HUES6 (cell line): ENCODE results near the gene GAB2.

Experiments used
- H3K27ac ChIP-seq: 2 replicates; pipeline ENCODE4 v1.7.0; 2013; ENCODE audit warnings: low read depth, mild to moderate bottlenecking, low read length, inconsistent platforms
- H3K27me3 ChIP-seq: 2 replicates; pipeline ENCODE4 v1.6.1; 2013; ENCODE audit warnings: low read length; ENCODE audit not compliant: control insufficient read depth, insufficient read depth
- H3K36me3 ChIP-seq: 2 replicates; pipeline ENCODE4 v1.6.1; 2013; ENCODE audit warnings: low read length; ENCODE audit not compliant: control insufficient read depth, insufficient read depth
- H3K4me1 ChIP-seq: 2 replicates; pipeline ENCODE4 v1.6.1; 2013; ENCODE audit warnings: low read length; ENCODE audit not compliant: control insufficient read depth, insufficient read depth
- H3K4me3 ChIP-seq: 2 replicates; pipeline ENCODE4 v1.5.1; 2013; ENCODE audit warnings: low read depth, low read length
- H3K9ac ChIP-seq: one replicate; pipeline ENCODE4 v1.6.1; 2013; ENCODE audit warnings: mild to moderate bottlenecking, low read length
- H3K9me3 ChIP-seq: 2 replicates; pipeline ENCODE4 v1.6.1; 2013; ENCODE audit warnings: low read depth, low read length; ENCODE audit not compliant: control insufficient read depth, insufficient read depth

Gene GAB2

DNA sequence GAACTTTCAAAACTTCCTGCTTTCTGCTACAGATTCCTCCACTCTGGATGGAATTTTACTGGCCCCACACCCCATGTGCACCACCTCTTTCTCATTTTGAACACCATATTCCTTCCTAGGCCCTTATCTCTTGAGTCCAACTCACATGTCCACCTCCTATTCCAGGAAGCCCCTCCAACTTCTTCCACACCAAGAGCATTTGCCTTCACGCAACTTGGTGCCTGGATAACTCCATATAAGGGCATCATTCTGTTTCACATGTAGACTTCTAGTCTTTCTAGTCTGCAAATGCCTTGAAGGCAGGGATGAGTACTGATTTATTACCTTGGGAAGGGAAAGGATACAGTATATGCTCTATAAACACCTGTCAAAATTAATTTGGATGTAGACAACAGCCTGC, 17.5 kb downstream of the GAB2 start:
- Histone ChIP-seq H3K4me3 (no peak overlapping the region), H3K27me3 (no peaks in the 10 kb centered on the region), H3K9ac (no peak overlapping the region), H3K27ac (no peak overlapping the region), H3K4me1 (peaks cover 24% of the 10 kb centered on the region), H3K36me3 (no peaks in the 10 kb centered on the region), H3K9me3 (peaks cover 2% of the 10 kb centered on the region; the same call in 1 of the 2 replicates)

DNA sequence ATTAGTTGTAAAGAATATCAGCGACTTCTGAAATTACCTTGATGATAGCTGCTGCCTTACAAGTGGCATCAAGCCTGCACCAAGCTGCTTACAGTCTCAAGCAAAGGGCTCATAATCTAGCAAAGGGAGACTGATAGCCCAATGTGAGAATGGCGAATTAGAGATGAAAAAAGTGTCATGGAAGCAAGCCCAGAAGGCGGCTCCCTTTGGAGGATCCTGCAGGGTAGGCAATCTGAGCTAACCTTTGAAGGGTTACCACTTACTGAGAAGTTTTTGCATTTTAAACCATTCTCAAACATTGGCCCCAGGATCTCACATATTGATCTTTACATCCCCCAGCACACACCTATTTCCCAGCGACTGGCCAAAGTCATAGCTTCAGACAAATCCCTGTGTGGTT, 18.5 kb downstream of the GAB2 start:
- Histone ChIP-seq H3K36me3 (no peaks in the 10 kb centered on the region), H3K27ac (no peak overlapping the region), H3K4me3 (no peak overlapping the region), H3K27me3 (no peaks in the 10 kb centered on the region), H3K4me1 (peaks cover 24% of the 10 kb centered on the region), H3K9ac (no peak overlapping the region), H3K9me3 (peaks cover 2% of the 10 kb centered on the region; the same call in 1 of the 2 replicates)

DNA sequence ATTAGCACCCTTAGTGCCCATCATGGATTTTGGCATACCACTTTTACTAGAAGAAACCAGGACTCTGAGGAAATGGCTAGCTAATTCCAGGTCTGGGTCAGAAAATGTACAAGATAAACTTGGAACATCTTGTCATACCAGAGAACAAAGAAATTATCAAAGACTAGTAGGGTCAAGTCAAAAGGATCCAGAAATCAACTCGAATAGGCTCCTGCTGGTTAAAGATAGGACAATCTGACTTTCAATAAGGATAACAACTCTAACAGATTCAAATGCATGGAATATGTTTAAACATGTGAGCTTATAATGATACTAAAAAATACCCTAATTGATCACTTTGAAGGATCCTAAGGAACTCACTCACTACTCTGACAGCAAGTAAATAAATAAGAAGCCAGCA, 18.9 kb downstream of the GAB2 start:
- Histone ChIP-seq H3K4me1 (peaks cover 24% of the 10 kb centered on the region), H3K27ac (no peak overlapping the region), H3K36me3 (no peaks in the 10 kb centered on the region), H3K9ac (no peak overlapping the region), H3K9me3 (peaks cover 2% of the 10 kb centered on the region; the same call in 1 of the 2 replicates), H3K27me3 (no peaks in the 10 kb centered on the region), H3K4me3 (no peak overlapping the region)

DNA sequence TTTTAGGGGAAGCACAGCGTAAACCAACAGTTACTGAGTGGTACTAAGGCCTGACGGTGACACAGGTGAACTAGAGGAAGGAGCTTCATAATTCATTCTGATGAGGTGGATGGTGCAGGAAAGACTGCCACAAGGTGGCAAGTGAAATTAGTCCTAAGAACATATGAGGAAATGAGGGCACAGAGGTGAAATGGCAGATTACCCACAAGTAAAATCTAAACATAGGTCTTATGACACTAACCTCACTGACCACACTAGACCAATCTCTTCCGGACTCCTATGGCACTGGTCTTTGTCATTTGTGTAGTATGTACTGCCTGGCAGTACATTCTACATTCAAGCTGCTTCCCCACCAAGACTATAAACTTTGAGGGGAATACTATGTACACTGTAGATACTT, 20.2 kb downstream of the GAB2 start:
- no peak overlapping the region for H3K9ac ChIP-seq
- H3K27me3 ChIP-seq, result no peaks in the 10 kb centered on the region
- H3K9me3 ChIP-seq, result no peaks in the 10 kb centered on the region
- H3K4me1 ChIP-seq, result peaks cover 27% of the 10 kb centered on the region
- H3K4me3 ChIP-seq, result no peak overlapping the region
- no peak overlapping the region for H3K27ac ChIP-seq
- no peaks in the 10 kb centered on the region for H3K36me3 ChIP-seq

DNA sequence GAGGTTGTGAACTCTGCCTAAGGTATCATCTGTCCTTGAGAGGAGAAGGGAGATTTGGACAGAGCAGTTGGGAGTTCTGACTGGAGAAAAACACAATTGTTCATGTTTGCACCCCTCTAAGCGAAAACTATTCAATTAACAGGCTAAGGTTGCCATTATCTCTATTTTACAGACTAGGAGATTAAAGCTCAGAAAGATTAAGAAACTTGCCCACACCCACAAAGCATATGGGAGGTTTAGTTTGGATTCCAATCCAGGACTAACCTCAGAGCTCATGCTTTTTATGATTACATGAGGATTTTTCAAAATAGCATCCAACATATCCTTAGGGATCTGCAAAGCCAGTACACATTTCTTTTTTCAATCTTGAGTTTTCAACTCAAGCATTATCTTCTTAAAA, 22.0 kb downstream of the GAB2 start:
- H3K9me3 ChIP-seq, result no peaks in the 10 kb centered on the region
- no peaks in the 10 kb centered on the region for H3K36me3 ChIP-seq
- no peak overlapping the region for H3K27ac ChIP-seq
- H3K4me1 ChIP-seq, result peaks cover 24% of the 10 kb centered on the region
- no peaks in the 10 kb centered on the region for H3K27me3 ChIP-seq
- no peak overlapping the region for H3K9ac ChIP-seq
- no peak overlapping the region for H3K4me3 ChIP-seq

DNA sequence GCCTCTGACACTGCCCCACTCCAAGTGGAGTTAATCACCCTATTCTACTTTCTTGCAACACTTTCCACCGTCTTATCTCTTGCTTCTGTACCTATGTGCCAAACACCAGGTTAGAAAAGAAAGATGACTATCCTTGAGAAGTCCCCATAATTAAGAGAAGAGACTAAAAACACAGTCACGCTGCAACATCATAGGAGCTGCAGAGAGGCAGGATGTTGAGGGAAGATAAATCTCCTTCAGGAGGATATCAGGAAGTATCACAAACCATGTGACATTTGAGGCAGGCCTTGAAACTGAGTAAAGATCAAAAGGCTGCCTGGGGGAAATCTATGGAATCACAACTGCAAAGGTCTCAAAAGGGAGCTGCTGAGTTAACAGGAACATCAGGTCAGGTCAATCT, 24.8 kb downstream of the GAB2 start:
- Histone ChIP-seq H3K36me3 (no peaks in the 10 kb centered on the region), H3K9ac (no peak overlapping the region), H3K9me3 (no peaks in the 10 kb centered on the region), H3K4me3 (no peak overlapping the region), H3K27me3 (no peaks in the 10 kb centered on the region), H3K27ac (no peak overlapping the region), H3K4me1 (peaks cover 3% of the 10 kb centered on the region; the same call in 1 of the 2 replicates)

DNA sequence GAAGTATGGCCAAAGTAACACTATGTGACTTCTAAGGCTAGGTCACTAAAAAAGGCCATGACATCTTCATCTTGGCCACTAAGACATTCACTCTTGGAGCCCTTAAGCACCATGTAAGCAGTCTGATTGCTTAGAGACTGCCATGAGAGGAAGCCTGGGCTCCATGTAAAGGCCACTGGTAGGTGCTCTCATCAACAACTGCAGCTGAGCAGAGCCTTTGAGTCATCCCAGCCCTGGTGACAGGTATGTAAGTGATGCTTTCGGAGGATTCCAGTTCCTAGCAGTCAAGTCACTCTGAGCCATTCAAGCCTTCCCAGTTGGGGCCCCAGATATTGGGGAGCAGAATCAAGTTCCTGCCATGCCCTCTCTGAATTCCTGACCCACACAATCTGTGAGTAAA, 26.2 kb downstream of the GAB2 start:
- H3K27ac ChIP-seq, result no peak overlapping the region
- H3K9ac ChIP-seq, result no peak overlapping the region
- no peaks in the 10 kb centered on the region for H3K36me3 ChIP-seq
- H3K4me1 ChIP-seq, result peaks cover 3% of the 10 kb centered on the region; the same call in 1 of the 2 replicates
- H3K9me3 ChIP-seq, result no peaks in the 10 kb centered on the region
- no peak overlapping the region for H3K4me3 ChIP-seq
- no peaks in the 10 kb centered on the region for H3K27me3 ChIP-seq

DNA sequence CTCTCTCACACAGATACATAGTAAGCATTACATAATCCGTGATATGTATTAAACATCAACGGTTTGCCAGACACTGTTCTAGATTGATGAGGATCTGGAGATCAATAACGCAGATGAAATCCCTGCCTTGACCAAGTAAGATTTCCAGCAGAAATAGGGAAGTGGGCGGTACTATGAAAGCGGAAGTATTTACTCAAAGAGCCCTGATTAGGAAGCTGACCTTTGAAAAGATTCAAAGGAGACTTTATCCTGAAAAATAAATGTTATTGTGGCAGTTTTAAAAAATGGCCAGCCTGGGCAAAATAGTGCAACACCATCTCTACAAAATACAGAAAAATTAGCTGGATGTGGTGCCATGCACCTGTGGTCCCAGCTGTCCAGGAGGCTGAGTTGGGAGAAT, 26.8 kb downstream of the GAB2 start:
- H3K36me3 ChIP-seq, result no peaks in the 10 kb centered on the region
- no peak overlapping the region for H3K4me3 ChIP-seq
- no peak overlapping the region for H3K9ac ChIP-seq
- H3K27ac ChIP-seq, result no peak overlapping the region
- peaks cover 3% of the 10 kb centered on the region; the same call in 1 of the 2 replicates for H3K4me1 ChIP-seq
- H3K27me3 ChIP-seq, result no peaks in the 10 kb centered on the region
- H3K9me3 ChIP-seq, result peaks cover 5% of the 10 kb centered on the region; the same call in 1 of the 2 replicates

DNA sequence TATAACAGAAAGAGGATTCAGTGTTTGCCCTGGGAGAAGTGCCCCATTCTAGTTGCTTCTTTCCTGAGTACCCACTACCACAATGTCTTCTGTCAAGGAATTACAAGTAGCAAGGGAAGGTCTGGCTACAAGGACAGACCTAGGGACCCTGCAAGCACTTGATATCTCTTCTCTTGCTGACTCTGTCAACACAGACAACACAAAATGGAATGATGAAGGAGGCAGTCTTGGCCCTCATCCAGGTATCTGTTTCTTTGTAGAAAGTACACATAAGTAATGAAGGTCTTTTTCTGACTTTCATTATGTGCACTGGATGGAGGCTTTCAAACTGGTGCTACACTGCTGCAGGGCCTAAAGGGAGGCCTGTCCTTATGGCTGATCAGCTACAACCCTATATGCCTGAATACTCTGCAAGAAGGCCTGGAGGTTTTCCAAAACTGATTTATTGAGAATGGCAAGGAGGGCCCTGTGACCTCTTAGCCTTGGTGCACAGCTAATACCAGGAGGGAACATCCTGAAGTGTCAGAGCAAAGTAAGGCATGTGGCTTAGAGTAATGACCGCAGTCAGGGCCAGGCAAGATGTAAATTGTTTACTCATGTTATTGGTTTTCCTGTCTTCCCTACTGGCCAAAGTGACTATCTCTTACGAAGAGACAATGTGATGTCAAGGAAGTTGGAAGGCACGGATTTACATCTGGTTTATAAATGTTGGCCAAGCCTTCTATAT, 31.2 kb downstream of the GAB2 start:
- peaks cover 8% of the 10 kb centered on the region; the same call in 1 of the 2 replicates for H3K36me3 ChIP-seq

DNA sequence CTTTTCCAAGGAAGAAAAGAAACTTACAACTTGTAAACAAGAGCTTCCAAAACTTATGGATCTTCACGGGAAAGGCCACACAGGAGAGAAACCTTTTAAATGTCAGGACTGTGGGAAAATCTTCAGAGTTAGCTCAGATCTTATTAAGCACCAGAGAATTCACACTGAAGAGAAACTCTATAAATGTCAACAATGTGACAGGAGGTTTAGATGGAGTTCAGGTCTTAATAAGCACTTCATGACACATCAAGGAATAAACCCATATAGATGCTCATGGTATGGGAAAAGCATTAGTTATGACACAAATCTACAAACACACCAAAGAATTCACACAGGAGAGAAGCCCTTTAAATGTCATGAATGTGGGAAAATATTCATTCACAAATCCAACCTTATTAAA, 32.4 kb downstream of the GAB2 start:
- peaks cover 8% of the 10 kb centered on the region; the same call in 1 of the 2 replicates for H3K36me3 ChIP-seq
- peaks cover 26% of the 10 kb centered on the region for H3K9me3 ChIP-seq
- no peaks in the 10 kb centered on the region for H3K27me3 ChIP-seq

More for the DNA sequence above, 31.2 kb downstream of the GAB2 start:
- H3K27me3 ChIP-seq, result no peaks in the 10 kb centered on the region
- peaks cover 26% of the 10 kb centered on the region for H3K9me3 ChIP-seq
- no peak overlapping the region for H3K27ac ChIP-seq
- H3K9ac ChIP-seq, result no peak overlapping the region
- no peak overlapping the region for H3K4me3 ChIP-seq
- H3K4me1 ChIP-seq, result peaks cover 5% of the 10 kb centered on the region; the same call in 1 of the 2 replicates

DNA sequence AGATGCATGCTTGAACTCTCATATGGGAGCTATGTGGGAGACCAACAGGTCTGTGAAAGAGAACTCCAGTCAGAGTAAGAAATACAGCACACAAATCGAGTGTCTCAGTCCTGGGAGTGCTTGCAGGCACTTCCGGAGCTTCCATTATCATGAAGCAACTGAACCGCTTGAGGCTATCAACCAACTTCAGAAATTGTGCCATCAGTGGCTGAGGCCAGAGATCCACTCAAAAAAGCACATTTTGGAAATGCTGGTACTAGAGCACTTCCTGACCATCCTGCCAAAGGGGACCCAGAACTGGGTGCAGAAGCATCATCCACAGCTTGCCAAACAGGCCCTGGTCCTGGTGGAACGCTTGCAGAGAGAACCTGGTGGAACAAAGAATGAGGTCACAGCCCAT, 33.4 kb downstream of the GAB2 start:
- no peak overlapping the region for H3K27ac ChIP-seq
- H3K4me1 ChIP-seq, result peaks cover 7% of the 10 kb centered on the region
- no peak overlapping the region for H3K4me3 ChIP-seq
- H3K9ac ChIP-seq, result no peak overlapping the region
- H3K36me3 ChIP-seq, result peaks cover 8% of the 10 kb centered on the region; the same call in 1 of the 2 replicates
- peaks cover 26% of the 10 kb centered on the region for H3K9me3 ChIP-seq
- H3K27me3 ChIP-seq, result no peaks in the 10 kb centered on the region

More for the DNA sequence above, 32.4 kb downstream of the GAB2 start:
- Histone ChIP-seq H3K4me3 (no peak overlapping the region), H3K4me1 (peaks cover 5% of the 10 kb centered on the region; the same call in 1 of the 2 replicates), H3K27ac (no peak overlapping the region), H3K9ac (no peak overlapping the region)
